ENCODE results near the gene HIF1AN. TPM values are rescaled to one million over a fixed set of nuclear protein-coding genes. Genes with fewer than 3 reads are reported as not detected.

Gene HIF1AN
- total and polyA plus RNA-seq, 2 experiments from 2014 or later = 13.7 to 36.0 TPM

- WGBS (ENCODE audit: low lambda C conversion rate, missing lambda C conversion rate) = 31% methylated on average over 6 of the region's 6 CpGs
- H3K79me2 ChIP-seq = no peaks in the 10 kb centered on the region
- no peak overlapping the region for H2AFZ ChIP-seq
- TF ChIP-seq EZH2phosphoT487 (IDR thresholded peaks at IDR 0.05; ENCODE audit: low read depth, severe bottlenecking, unreplicated experiment) = no peak
- TF ChIP-seq EZH2 (IDR thresholded peaks at IDR 0.05; ENCODE audit: borderline replicate concordance) = no peak
- no peak for TF ChIP-seq CTCF (IDR thresholded peaks at IDR 0.05; ENCODE audit: poor library complexity)
- no peaks in the 10 kb centered on the region for H3K4me1 ChIP-seq (ENCODE audit: insufficient read depth)
- DNase-seq (ENCODE audit: low spot score) = no peak
- H3K27me3 ChIP-seq = peaks cover 72% of the 10 kb centered on the region
- no peak overlapping the region for H3K27ac ChIP-seq
- H3K36me3 ChIP-seq (replicated peaks; ENCODE audit: insufficient read depth, low read depth) = no peaks in the 10 kb centered on the region
- no peak overlapping the region for H3K4me2 ChIP-seq
- H4K20me1 ChIP-seq (ENCODE audit: insufficient read depth, poor library complexity, severe bottlenecking) = no peaks in the 10 kb centered on the region
- H3K9me3 ChIP-seq (ENCODE audit: low read depth) = no peaks in the 10 kb centered on the region
- H3K4me3 ChIP-seq = no peak overlapping the region
- H3K9me2 ChIP-seq (replicated peaks; ENCODE audit: insufficient read depth) = no peaks in the 10 kb centered on the region
Measured at GRCh38 chr10:100567826-100568225, 32.1 kb downstream of the HIF1AN start.

DNA sequence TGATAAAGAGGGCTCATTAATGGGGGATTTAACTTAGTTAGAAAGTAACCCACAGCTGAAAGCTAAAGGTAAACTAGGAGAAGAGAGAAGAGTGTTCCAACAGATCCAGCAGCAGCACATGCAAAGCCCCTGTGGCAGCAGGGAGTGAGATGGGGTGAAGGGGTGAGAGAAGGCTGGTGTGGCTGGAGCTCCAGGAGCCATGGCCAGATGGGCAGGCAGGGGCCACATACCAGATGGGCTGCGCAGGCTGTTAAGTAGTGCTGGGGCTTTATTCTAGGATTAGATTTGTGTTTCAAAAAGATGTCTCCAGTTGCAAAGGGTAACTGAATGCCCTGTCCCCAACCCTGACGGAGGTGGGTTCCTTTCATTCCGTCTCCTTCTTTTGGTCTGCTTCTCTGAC lies 33.2 kb downstream of the HIF1AN start:
- 85% methylated on average over 3 of the region's 3 CpGs for WGBS (ENCODE audit: low lambda C conversion rate, missing lambda C conversion rate)
- H3K27ac ChIP-seq = no peak overlapping the region
- H3K4me3 ChIP-seq = no peak overlapping the region
- no peaks in the 10 kb centered on the region for H3K36me3 ChIP-seq (replicated peaks; ENCODE audit: insufficient read depth, low read depth)
- no peaks in the 10 kb centered on the region for H3K9me3 ChIP-seq (ENCODE audit: low read depth)
- H3K79me2 ChIP-seq = no peaks in the 10 kb centered on the region
- H3K27me3 ChIP-seq = peaks cover 63% of the 10 kb centered on the region
- H2AFZ ChIP-seq = no peak overlapping the region
- TF ChIP-seq CTCF (IDR thresholded peaks at IDR 0.05; ENCODE audit: poor library complexity) (no peak), EZH2phosphoT487 (IDR thresholded peaks at IDR 0.05; ENCODE audit: low read depth, severe bottlenecking, unreplicated experiment) (no peak), EZH2 (IDR thresholded peaks at IDR 0.05; ENCODE audit: borderline replicate concordance) (no peak)
- H3K4me1 ChIP-seq (ENCODE audit: insufficient read depth) = no peaks in the 10 kb centered on the region
- no peak for DNase-seq (ENCODE audit: low spot score)
- H3K4me2 ChIP-seq = no peak overlapping the region
- no peaks in the 10 kb centered on the region for H4K20me1 ChIP-seq (ENCODE audit: insufficient read depth, poor library complexity, severe bottlenecking)
- H3K9me2 ChIP-seq (replicated peaks; ENCODE audit: insufficient read depth) = no peaks in the 10 kb centered on the region

DNA sequence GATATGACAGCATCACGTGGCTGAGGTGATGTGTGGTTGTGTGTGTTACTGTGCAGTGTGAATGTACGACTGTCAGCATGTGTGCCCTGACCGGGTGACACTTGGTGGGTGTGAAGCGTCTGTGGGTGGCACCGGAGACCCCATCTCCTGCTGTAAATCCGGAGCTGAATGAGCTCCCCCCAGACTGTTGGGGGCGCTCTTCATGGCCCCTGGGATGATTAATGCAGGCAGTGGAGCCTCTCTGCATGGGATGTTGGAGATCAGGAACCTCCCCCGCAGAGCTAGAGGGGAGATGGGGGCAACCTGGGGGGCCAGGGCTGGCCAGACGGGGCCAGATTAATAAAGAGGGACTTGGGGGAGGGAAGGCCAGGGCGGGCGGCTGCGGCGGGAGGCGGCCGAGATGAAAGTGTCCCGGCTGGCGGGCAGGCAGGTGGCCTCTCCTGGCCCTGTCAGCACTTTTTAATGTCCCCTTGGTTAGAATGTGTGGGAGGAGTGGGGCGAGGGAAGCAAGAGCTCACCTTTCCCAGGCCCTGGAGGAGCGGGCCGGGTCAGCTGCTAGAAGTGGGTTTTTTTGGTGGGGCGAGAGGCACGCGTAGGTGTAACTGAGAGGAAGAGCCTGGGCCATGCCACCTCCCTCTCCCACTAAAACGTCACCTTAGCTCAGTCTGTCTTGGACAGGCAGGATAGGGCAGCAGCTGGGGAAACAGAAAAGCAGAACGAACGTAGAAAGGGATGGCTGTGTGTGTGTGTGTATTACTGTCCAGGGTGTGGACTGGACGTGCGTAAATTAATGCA lies 34.1 kb downstream of the HIF1AN start:
- H3K4me1 ChIP-seq (ENCODE audit: insufficient read depth) = no peaks in the 10 kb centered on the region
- no peaks in the 10 kb centered on the region for H4K20me1 ChIP-seq (ENCODE audit: insufficient read depth, poor library complexity, severe bottlenecking)
- H3K9me3 ChIP-seq (ENCODE audit: low read depth) = no peaks in the 10 kb centered on the region
- no peak for DNase-seq (ENCODE audit: low spot score)
- no peak for TF ChIP-seq CTCF (IDR thresholded peaks at IDR 0.05; ENCODE audit: poor library complexity)
- no peak for TF ChIP-seq EZH2 (IDR thresholded peaks at IDR 0.05; ENCODE audit: borderline replicate concordance)
- TF ChIP-seq EZH2phosphoT487 (IDR thresholded peaks at IDR 0.05; ENCODE audit: low read depth, severe bottlenecking, unreplicated experiment) = no peak
- no peak overlapping the region for H3K27ac ChIP-seq
- H2AFZ ChIP-seq = no peak overlapping the region
- H3K4me2 ChIP-seq = peak overlapping the region; percentile 33
- WGBS (ENCODE audit: low lambda C conversion rate, missing lambda C conversion rate) = 32% methylated on average over 19 of the region's 28 CpGs
- no peak overlapping the region for H3K4me3 ChIP-seq
- no peaks in the 10 kb centered on the region for H3K36me3 ChIP-seq (replicated peaks; ENCODE audit: insufficient read depth, low read depth)
- H3K9me2 ChIP-seq (replicated peaks; ENCODE audit: insufficient read depth) = no peaks in the 10 kb centered on the region
- H3K27me3 ChIP-seq = peaks cover 57% of the 10 kb centered on the region
- no peaks in the 10 kb centered on the region for H3K79me2 ChIP-seq

Data from hepatocyte (in vitro differentiated cells).